HG03565 (cell line): ENCODE results near the gene ATP2A3.

Source experiments
- ATAC-seq: cut with Tn5 transposase; IDR thresholded peaks from one replicate; pipeline ENCODE4 v1.9.1; 2021; ENCODE audit warnings: mild to moderate bottlenecking, moderate library complexity; ENCODE audit not compliant: unreplicated experiment

The ATP2A3 gene

DNA sequence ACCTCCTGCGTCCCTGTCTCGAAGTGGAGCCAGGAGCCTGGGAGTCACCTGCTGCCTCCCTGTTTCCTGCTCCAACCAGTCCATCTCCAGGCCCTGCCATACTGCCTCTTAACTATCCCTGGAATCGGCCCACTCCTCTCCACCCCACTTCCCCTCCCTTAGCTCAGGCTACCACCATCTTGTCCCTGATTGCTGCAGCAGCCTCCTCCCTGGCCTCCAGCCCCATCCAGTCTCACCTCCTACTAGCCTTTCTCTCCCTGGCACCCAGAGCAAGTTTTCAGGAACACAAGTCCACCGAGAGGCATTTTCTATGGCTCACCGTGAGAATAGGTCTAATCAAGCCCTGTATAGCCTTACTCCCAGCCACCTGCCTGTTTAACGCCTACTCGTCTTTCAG lies 70.5 kb downstream of the ATP2A3 start:
- ATAC-seq, result no peak

DNA sequence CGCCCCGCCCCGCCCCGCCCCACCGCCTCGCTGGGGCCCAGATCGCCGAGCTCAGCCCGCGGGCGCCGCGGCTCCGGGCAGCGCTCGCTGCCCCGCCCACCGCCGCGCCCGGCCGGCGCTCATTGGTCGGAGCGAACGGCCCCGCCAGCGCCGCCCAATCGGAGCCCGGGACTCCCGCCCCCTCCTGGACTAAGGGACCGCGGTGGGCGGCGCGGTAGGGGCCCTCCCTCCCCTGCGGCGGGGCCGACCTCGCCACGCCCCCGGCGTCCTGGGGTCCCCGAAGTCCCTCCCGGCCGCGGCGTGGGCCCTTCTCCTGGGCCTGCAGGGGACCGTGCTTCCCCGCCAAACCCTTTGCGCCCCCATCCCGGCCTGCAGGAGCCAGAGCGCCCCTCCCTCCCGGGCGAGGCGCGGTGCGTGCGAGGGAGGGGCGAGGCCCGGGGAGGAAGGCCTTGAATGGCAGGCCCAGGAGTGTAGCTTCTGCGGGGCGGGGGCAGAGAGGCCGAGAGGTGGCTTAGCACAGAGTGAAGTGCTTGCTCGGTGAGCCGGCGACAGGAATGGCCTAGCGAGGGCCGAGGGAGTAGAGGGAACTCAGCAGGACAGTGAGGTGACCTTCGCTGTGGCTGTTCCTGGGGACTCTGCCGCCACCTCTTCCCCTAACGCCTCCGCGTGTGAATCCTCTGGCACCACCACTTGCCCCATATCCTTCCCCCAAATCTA lies 71.1 kb downstream of the ATP2A3 start, which contains the start of gene CAMKK1:
Gene CAMKK1, minus strand, starts transcription at position 51 of the 717 bp plus-strand sequence. CDS start 7,366 bp downstream, outside the sequence.
- peak; percentile 78 for ATAC-seq

- ATAC-seq, result peak; percentile 6
Observed at GRCh38 chr17:3892095-3892998, 71.9 kb downstream of the ATP2A3 start.

GRCh38 chr17:3891626-3892094 lies 72.6 kb downstream of the ATP2A3 start:
- ATAC-seq, result no peak

DNA sequence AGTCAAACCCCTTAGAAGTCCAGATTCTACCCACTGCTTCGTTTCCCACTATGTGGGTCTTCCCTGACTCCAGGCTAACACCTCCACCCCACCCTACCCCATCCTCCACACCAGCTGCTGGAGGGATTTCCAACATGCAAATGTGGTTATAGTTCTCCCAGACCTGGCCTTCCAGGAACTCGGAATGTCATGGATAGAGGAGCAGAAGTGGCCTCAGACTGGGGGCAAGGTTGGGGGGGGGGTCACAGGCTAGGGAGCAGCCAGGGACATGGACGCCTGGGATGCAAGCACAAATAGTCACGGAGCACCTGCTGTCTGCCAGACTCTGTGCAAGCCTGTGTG lies 73.4 kb downstream of the ATP2A3 start:
- no peak for ATAC-seq

GRCh38 chr17:3890082-3890877 lies 74.0 kb downstream of the ATP2A3 start:
- ATAC-seq, result no peak

- ATAC-seq, result no peak
Observed at GRCh38 chr17:3889325-3890012, 74.8 kb downstream of the ATP2A3 start.

DNA sequence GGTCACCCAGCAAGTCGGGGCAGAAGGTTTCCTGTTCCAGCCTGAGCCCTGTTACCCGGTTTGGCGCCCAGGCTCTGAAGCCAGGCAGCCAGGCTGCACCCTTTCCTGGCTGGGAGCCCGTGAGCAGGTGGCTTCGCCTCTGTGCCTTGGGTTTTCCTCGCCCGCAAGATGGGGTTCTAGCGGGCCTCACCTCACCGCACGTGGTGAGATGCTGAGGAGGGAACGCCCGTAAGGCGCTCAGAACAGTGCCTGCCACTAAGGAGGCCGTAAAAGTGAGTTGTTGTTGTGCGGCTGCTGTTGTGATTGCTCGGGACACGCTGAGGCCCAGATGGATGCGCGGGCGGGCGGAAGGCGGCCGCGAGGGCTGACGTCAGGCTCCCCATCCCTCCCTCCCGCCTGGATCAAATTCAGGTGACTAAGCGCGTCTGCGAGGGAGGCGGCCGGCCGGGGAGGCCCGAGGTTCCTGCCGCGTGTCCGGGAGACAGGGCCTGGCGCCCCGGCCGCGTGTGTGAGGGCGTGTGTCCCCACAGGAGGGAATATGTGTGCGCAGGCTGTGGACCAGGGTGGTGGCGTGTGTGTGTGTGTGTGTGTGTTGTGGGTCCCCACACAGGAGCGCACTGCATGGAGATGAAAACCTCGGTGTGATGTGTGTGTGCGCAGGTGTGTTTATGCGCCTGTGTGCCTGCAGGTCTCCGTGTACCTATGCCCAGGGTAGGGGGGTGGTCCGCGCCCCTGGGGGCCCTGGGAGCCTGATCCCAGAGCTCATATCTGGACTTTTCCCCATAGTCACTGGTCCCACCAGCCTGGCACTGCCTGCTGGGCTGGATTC lies 75.7 kb downstream of the ATP2A3 start:
- no peak for ATAC-seq

GRCh38 chr17:3887804-3888203 lies 76.4 kb downstream of the ATP2A3 start:
- ATAC-seq, result no peak

DNA sequence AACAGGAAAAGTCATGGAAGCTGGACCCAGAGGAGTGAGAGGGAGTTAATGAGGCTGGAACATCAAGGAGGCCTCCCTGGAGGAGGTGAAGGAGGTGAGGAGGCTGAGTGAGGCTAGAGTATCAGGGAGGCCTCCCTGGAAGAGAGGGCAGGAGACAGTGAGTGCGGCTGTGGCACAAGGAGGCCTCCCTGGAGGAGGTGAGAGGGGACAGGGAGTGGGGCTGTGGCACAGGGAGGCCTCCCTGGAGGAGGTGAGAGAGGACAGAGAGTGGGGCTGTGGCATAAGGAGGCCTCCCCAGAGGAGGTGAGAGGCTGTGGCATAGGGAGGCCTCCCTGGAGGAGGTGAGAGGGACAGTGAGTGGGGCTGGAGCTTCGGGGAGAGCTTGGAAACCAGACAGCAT lies 76.8 kb downstream of the ATP2A3 start:
- ATAC-seq, result no peak

DNA sequence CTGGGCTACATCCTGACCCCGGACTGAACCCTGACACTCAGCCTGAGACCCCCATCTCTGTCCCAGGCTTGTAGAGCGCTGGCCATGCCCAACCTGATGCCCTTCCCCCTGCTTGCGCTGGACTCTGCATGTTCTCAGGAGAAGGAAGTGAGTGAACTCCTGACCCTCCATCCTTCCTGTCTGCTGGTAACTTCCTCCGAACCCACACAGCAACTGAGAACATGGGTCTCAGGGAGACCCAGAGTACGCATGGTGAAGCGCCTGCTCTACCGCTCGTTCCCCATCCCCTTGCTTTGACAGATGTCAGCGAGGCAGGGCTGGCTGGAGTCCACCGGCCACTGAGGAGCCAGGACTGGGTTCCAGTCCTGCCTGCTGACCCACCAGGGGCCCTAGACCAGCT lies 77.5 kb downstream of the ATP2A3 start:
- no peak for ATAC-seq

- no peak for ATAC-seq
Observed at GRCh38 chr17:3885970-3886369, 78.3 kb downstream of the ATP2A3 start.

GRCh38 chr17:3885271-3885670 lies 79.0 kb downstream of the ATP2A3 start:
- ATAC-seq, result no peak

GRCh38 chr17:3884188-3884587 lies 80.0 kb downstream of the ATP2A3 start:
- ATAC-seq, result no peak

DNA sequence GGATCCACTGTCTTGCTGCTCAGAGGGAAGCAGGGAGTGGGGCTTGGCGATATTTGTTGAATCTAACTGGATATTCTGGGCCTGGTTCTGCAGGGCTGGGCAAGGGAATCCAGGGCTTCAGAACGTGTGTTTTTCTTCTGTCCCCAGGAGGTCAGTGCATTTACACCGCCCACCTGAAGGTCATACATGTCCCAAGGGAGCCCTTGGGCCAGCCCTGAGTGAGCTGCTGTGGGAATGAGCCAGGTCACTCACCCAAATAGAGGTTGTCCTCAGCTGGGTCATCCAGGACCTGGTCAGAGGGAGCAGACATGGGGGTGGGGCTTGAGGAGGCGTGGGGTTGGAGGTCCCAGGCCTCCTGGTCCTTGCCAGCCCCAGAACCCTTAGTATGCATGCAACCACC lies 82.0 kb downstream of the ATP2A3 start:
- no peak for ATAC-seq

DNA sequence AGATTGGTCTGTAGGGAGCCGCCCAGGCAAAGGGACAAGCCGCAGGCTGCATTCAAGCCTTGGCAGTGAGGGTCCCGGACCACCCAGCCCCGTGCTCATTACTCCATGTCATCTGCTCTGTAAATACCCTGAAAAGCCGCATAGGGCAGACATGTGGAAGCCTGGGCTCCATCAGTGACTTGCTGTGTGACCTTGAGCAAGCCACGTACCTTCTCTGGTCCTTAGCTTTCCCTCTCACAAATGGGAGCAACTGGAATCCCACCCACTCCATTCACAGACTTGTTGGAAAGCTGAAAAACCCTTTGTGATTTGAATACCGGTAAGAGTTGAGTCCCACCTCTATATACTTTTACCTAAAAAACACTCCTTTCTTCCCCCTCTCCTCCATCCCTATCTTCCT lies 83.3 kb downstream of the ATP2A3 start:
- no peak for ATAC-seq

- ATAC-seq, result no peak
Observed at GRCh38 chr17:3879591-3880417, 84.4 kb downstream of the ATP2A3 start.

- ATAC-seq, result no peak
Observed at GRCh38 chr17:3879186-3879585, 85.1 kb downstream of the ATP2A3 start.

DNA sequence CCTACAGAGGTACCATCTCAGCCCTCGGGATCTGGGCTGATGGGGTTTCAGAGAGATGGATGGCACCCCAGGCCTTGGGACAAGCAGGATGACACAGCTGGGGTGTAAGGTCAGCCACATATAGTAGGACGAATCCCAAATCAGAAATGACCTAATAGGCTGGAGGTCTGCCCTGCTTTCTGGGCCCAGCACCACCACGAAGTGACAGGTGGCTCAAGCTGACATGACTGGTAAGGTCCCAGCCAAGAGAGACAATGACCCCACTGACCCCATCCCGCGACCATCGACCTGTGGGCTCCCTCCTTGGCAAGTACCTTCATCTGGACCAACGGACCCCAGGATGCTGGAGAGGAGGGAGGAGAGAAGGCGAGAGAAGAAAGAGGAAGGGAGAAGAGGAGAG lies 87.0 kb downstream of the ATP2A3 start:
- no peak for ATAC-seq
